ENCODE measurements around the gene EDN1. TPM values are rescaled to one million over a fixed set of nuclear protein-coding genes. Genes with fewer than 3 reads are reported as not detected.

Gene EDN1
- under 1 TPM in 3 of 6 donors, not detected in 3; 0.13 to 0.27 (median 0.16) TPM for polyA plus RNA-seq (ENCODE audit: low read depth in 6 of 6)

DNA sequence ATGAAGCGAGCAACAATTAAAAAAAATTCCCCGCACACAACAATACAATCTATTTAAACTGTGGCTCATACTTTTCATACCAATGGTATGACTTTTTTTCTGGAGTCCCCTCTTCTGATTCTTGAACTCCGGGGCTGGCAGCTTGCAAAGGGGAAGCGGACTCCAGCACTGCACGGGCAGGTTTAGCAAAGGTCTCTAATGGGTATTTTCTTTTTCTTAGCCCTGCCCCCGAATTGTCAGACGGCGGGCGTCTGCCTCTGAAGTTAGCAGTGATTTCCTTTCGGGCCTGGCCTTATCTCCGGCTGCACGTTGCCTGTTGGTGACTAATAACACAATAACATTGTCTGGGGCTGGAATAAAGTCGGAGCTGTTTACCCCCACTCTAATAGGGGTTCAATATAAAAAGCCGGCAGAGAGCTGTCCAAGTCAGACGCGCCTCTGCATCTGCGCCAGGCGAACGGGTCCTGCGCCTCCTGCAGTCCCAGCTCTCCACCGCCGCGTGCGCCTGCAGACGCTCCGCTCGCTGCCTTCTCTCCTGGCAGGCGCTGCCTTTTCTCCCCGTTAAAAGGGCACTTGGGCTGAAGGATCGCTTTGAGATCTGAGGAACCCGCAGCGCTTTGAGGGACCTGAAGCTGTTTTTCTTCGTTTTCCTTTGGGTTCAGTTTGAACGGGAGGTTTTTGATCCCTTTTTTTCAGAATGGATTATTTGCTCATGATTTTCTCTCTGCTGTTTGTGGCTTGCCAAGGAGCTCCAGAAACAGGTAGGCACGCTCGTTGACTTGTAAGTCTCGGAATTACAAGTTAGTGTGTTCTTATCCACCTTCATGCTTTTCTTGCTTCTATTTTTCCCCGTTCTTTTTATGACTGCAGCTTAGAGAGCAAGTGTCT lies at the start of gene EDN1:
EDN1 (plus strand) TSS at position 429 of the 888 bp plus-strand sequence; CDS start at position 698, 269 bp downstream.
- H3K27ac Mint-ChIP-seq: peak within 1 kb of the TSS in 3 of 6 donors; percentile 19 to 82 (median 33)
- H3K4me1 Mint-ChIP-seq: peaks cover 17 to 19% (median 17%) of the 10 kb centered on the region in 3 donors
- peak; percentile 84 to 88 for ATAC-seq (ENCODE audit: low read depth in 2 of 2)
- DNase-seq: peak; percentile 29
- no peaks in the 10 kb centered on the region for H3K9me3 Mint-ChIP-seq
- H3K4me3 Mint-ChIP-seq: peak within 1 kb of the TSS; percentile 79 to 95 (median 88)
- no peaks in the 10 kb centered on the region for H3K36me3 Mint-ChIP-seq
- H3K27me3 Mint-ChIP-seq: peaks cover 40 to 48% (median 45%) of the 10 kb centered on the region in 3 donors

DNA sequence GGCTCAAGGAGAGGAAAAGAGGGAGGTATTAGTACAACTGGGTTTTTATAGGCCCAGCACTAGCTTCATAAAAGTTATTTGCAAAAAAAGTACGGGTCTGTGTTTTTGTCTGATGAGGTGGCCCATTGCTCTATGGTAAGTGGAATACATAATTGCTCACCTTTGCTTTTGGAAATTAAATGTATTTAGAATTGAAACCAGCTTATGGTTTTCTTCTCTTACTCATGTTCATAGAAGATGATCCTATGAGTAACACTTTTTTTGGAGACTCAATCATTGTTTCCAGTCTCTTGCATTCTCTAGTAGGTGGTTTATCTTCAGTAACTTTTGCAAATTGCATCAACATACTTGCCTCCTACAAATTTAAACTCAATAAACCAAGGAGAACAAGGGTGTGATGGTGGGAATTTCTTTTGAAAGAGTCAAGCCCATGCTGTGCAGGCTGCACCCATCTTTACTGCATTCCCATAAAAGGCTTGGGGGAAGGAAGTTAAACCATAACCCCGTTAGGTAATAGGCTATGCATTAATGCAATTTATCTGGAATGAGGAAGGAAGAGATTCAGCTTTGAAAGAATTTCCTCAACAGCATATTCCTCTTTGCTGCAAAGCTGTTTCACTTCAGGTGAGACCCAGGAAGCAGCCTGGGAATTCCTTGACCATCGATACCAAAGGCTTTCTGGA lies 48.5 kb upstream of the EDN1 start:
- Mint-ChIP-seq H3K36me3 (no peaks in the 10 kb centered on the region), H3K27ac (no peak overlapping the region), H3K4me3 (no peak overlapping the region), H3K27me3 (peaks cover 0 to 6% (median 0%) of the 10 kb centered on the region in 3 donors), H3K9me3 (no peaks in the 10 kb centered on the region), H3K4me1 (no peaks in the 10 kb centered on the region)
- ATAC-seq (ENCODE audit: low read depth in 2 of 2) (no peak), DNase-seq (no peak)

DNA sequence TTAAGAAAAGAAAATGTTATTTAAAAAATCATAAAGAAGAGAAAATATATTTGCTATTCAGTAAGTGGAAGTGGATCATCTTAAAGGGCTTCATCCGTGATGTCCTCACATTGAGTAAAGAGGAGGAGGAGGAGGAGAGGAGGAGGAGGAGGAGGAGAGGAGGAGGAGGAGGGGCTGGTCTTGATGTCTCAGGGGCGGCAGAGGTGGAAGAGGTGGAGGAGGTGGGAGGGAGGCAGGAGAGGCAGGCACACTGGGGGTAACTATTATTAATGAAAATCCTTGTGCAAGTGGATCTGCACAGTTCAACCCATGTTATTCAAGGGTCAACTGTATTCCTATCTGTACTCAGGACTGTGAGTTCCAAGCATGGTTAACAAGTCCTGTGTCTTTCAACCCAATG lies 47.0 kb upstream of the EDN1 start:
- no peak for DNase-seq

DNA sequence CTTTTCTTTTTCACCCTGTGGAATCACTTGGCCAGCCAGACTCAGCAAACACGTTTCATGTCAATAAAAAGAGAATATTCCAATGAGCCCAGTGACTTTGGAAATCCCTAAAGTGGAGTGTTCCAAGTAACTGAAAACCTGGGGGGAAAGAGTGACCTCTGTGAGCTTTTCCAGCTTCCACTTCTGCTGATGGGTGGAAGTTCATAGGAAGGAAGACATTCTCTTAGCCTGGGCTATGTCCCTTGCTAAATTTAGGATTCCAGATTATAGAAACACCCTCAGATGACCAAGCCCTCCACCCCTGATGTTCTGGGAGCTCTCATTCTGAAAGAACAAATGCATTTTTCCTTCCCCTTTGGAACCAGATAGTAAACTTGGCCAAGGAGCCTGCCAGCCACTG lies 44.8 kb upstream of the EDN1 start:
- Mint-ChIP-seq H3K9me3 (no peaks in the 10 kb centered on the region), H3K27me3 (peaks cover 0 to 8% (median 5%) of the 10 kb centered on the region in 3 donors), H3K36me3 (no peaks in the 10 kb centered on the region), H3K4me3 (no peak overlapping the region), H3K27ac (no peak overlapping the region), H3K4me1 (no peaks in the 10 kb centered on the region)
- ATAC-seq (ENCODE audit: low read depth in 2 of 2): no peak
- no peak for DNase-seq

More for the DNA sequence above, 47.0 kb upstream of the EDN1 start:
- ATAC-seq (ENCODE audit: low read depth in 2 of 2): no peak
- H3K27me3 Mint-ChIP-seq: peaks cover 0 to 8% (median 0%) of the 10 kb centered on the region in 3 donors
- no peaks in the 10 kb centered on the region for H3K9me3 Mint-ChIP-seq
- H3K27ac Mint-ChIP-seq: no peak overlapping the region
- no peak overlapping the region for H3K4me3 Mint-ChIP-seq
- H3K36me3 Mint-ChIP-seq: no peaks in the 10 kb centered on the region
- no peaks in the 10 kb centered on the region for H3K4me1 Mint-ChIP-seq

DNA sequence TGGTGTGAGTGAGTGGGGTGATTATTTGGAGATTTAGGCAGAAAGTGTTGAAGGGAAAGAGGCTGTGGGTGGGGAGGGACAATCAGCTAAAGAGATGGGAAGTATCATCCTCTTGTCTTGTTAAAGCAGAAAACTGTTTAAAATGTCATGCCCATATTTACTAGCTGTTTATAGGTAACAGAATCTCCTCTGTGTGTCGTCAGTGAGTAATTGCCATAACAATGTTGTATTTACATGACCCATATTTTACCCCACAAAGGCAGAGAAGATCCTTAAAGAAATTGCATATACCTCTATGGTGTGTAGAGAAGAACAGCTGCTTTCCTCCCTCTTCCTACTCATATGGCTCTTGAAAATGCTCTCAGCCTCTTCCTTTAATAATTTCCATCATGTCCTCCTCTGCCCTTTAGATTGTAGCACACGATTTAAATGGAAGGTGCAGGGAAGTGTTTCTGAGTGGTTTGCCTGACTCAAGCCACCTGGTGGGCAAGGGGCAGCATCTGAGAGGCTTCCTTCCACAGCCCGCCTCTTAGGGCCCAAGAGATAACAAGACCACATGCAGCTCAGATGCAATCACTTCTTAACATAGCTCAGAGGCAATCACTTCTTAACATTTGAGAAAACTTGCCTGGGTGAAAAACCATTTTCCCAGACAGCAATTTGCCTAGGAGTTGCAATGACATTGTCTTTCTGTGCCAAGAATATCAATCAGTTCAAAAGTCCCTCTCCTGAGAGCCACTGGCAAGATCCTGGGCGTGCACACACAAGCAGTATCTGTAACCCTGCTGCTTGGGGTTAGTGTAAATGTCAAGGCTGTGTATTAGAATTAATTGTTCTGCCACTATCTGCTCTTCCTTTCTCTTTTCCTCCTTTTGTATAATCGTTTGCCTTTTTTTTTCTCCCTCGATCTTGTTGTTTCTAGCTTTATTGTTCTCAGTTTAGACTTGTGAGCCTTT lies 44.1 kb upstream of the EDN1 start:
- H3K36me3 Mint-ChIP-seq: no peaks in the 10 kb centered on the region
- H3K9me3 Mint-ChIP-seq: no peaks in the 10 kb centered on the region
- no peak overlapping the region for H3K4me3 Mint-ChIP-seq
- H3K27ac Mint-ChIP-seq: no peak overlapping the region
- ATAC-seq (ENCODE audit: low read depth in 2 of 2) (no peak), DNase-seq (no peak)
- H3K27me3 Mint-ChIP-seq: peaks cover 0 to 8% (median 5%) of the 10 kb centered on the region in 3 donors
- H3K4me1 Mint-ChIP-seq: no peaks in the 10 kb centered on the region

DNA sequence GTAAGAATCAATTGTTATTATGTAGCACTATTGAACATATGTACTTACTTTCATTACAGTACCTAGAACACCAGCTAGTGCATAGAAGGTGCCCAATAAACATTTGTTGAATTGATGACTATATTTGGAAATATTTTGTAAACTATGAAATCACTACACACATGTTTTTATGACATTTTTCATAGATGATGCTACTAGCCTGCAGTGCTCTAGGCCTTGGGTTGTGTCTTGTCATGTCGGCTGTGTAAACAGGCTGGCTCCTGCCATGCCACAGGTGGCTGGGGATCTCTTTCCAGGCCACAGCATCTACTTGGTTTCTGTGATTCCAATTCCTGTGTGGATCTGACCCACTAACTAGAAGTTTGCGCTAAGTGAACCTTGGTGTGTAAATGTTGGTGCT lies 43.3 kb upstream of the EDN1 start:
- H3K4me1 Mint-ChIP-seq: no peaks in the 10 kb centered on the region
- no peak for DNase-seq
- no peak overlapping the region for H3K4me3 Mint-ChIP-seq
- no peak overlapping the region for H3K27ac Mint-ChIP-seq
- no peak for ATAC-seq (ENCODE audit: low read depth in 2 of 2)
- peaks cover 0 to 8% (median 5%) of the 10 kb centered on the region in 3 donors for H3K27me3 Mint-ChIP-seq
- no peaks in the 10 kb centered on the region for H3K9me3 Mint-ChIP-seq
- H3K36me3 Mint-ChIP-seq: no peaks in the 10 kb centered on the region

DNA sequence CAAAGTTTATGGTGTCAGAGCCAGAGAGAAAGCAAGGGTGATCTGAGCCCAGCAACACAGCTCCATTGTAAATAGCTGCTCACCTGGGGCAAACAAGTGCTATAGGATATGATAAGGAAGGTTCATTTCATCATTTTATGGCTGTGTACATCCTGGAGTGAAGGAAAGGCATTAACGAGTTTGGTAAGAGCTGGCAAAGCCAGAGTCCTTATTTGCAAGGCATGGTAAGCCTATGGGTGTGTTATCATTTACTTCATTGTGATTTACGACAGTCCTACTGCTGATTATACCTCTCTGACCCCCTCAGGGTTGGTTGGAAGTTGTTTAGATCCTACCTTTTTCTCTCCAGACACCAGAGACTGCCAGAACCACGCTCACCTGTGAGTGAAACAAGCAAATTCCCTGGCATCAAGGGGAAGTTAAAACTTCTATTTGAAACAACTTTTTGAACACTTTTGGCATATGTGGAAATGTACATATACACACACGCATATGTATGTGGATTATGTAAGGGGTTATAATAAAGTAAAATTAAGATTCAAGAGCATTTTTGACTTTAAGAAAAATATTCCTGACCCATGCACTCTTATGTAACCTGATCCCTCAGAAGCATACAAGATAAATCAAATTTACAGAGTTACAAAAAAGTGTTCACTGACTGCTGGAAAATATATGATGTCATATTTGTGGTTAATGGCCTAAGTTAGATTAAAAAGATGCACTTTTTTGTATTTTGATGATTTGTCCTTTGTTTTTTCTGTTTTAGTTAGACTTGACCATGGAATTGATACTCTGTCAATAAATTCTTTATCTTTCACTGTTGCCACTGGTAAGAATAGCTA lies 40.4 kb upstream of the EDN1 start:
- no peak for ATAC-seq (ENCODE audit: low read depth in 2 of 2)

GRCh38 chr6:12250383-12250770 lies 39.8 kb upstream of the EDN1 start:
- ATAC-seq (ENCODE audit: low read depth in 2 of 2): no peak
- Mint-ChIP-seq H3K4me1 (no peaks in the 10 kb centered on the region), H3K27ac (no peak overlapping the region)

More for the DNA sequence above, 40.4 kb upstream of the EDN1 start:
- H3K9me3 Mint-ChIP-seq: no peaks in the 10 kb centered on the region
- DNase-seq: no peak
- H3K4me1 Mint-ChIP-seq: no peaks in the 10 kb centered on the region
- no peaks in the 10 kb centered on the region for H3K36me3 Mint-ChIP-seq
- H3K27ac Mint-ChIP-seq: no peak overlapping the region
- no peak overlapping the region for H3K4me3 Mint-ChIP-seq
- H3K27me3 Mint-ChIP-seq: peaks cover 7 to 20% (median 13%) of the 10 kb centered on the region in 3 donors

DNA sequence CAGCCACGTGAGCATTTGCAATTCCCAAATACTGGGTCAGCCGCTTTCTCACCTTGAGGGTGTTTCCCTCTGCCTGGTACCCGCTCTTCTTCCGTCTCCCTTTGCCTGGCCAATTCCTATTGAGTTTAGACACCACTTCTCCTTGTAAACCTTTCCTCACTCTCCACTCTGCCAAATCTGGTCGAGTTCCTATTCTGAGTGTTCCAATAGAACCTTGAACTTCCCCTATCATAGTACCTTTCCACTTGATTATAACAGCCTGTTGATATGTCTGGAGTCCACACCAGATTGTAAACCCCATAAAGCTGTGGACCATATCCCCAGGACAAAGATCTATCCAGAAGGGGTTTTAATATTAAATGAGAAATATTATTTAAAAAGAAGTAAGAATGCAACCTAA lies 36.0 kb upstream of the EDN1 start:
- Mint-ChIP-seq H3K36me3 (no peaks in the 10 kb centered on the region), H3K27ac (no peak overlapping the region), H3K4me3 (no peak overlapping the region), H3K4me1 (no peaks in the 10 kb centered on the region), H3K9me3 (no peaks in the 10 kb centered on the region), H3K27me3 (peaks cover 7 to 13% (median 12%) of the 10 kb centered on the region in 3 donors)
- ATAC-seq (ENCODE audit: low read depth in 2 of 2) (no peak), DNase-seq (no peak)

More at GRCh38 chr6:12250383-12250770, 39.8 kb upstream of the EDN1 start:
- H3K4me3 Mint-ChIP-seq: no peak overlapping the region
- no peaks in the 10 kb centered on the region for H3K9me3 Mint-ChIP-seq
- peaks cover 7 to 20% (median 13%) of the 10 kb centered on the region in 3 donors for H3K27me3 Mint-ChIP-seq
- no peaks in the 10 kb centered on the region for H3K36me3 Mint-ChIP-seq
- no peak for DNase-seq

GRCh38 chr6:12258191-12258590 lies 32.0 kb upstream of the EDN1 start:
- H3K27me3 Mint-ChIP-seq: peaks cover 8 to 24% (median 19%) of the 10 kb centered on the region in 3 donors
- H3K4me1 Mint-ChIP-seq: no peaks in the 10 kb centered on the region
- peaks cover 0 to 4% (median 0%) of the 10 kb centered on the region in 7 donors for H3K9me3 Mint-ChIP-seq

DNA sequence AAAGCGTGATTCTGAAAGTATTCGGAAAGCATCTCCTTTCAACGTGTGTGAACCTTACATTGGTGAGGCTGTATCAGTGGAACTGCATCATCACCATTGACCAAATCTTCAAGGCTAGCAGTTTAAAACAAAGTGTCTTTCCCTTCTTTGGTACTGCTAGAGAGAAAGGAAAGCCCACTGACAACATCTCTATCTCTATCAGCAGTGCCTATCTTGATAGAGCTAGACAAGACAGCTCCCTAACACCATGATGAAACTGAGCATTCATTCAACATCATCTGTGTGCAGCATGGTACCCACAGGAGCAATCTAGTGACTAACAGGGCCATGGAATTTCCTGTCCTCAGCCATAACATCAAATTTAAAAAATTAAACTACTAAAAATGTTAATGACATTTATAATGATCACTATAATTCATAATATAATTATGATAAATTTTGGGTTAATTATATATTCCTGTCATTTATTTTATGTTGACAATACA lies 31.5 kb upstream of the EDN1 start:
- Mint-ChIP-seq H3K27ac (no peak overlapping the region), H3K9me3 (peaks cover 0 to 4% (median 0%) of the 10 kb centered on the region in 7 donors), H3K4me1 (no peaks in the 10 kb centered on the region), H3K4me3 (no peak overlapping the region), H3K27me3 (peaks cover 8 to 21% (median 18%) of the 10 kb centered on the region in 3 donors), H3K36me3 (no peaks in the 10 kb centered on the region)
- ATAC-seq (ENCODE audit: low read depth in 2 of 2): no peak
- DNase-seq: no peak

More at GRCh38 chr6:12258191-12258590, 32.0 kb upstream of the EDN1 start:
- DNase-seq (no peak), ATAC-seq (ENCODE audit: low read depth in 2 of 2) (no peak)
- Mint-ChIP-seq H3K27ac (no peak overlapping the region), H3K4me3 (no peak overlapping the region), H3K36me3 (no peaks in the 10 kb centered on the region)

DNA sequence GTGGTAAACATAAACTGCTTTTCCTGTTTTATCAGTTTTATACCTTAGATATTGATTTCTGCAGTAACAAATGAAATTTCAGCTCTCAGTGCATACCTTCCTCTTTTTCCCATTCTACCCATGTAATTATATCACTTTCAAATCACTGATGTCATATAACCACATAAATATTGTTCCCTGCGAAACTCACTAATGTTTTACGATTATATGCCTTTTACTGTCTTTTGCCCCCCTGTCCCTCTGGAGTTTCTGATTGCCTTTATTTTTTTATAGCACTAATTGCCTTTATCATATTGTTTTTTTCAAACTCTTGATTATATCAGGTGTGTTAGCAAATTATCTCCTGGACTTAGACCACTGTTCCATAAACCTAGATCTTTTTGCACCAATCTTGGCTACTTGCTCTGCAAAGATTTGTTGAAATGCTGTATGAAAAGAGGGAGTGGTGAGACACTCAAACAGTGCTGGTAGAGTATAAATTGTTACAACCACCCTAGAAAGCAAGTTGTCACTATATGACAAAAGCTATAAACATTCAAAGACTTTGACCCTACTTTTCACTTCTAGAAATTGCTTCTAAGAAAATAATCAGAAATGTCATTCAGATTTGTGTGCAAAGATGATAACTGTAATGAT lies 29.6 kb upstream of the EDN1 start:
- DNase-seq (no peak), ATAC-seq (ENCODE audit: low read depth in 2 of 2) (no peak)
- H3K9me3 Mint-ChIP-seq: peaks cover 0 to 4% (median 0%) of the 10 kb centered on the region in 7 donors
- H3K36me3 Mint-ChIP-seq: no peaks in the 10 kb centered on the region
- H3K27ac Mint-ChIP-seq: no peak overlapping the region
- peaks cover 0 to 12% (median 12%) of the 10 kb centered on the region in 3 donors for H3K27me3 Mint-ChIP-seq
- H3K4me1 Mint-ChIP-seq: no peaks in the 10 kb centered on the region
- no peak overlapping the region for H3K4me3 Mint-ChIP-seq

Measured in naive B cell (primary cell).